GM23248 (cell line): ENCODE data around the gene MAN1B1.

Experiments used
- EZH2 ChIP-seq: fragments of 200-600 bp; sonication (generic); IDR thresholded peaks from 2 replicates; pipeline ENCODE4 v1.6.1; 2018; ENCODE audit warnings: antibody characterized with exemption, mild to moderate bottlenecking; ENCODE audit not compliant: insufficient read depth, poor library complexity, severe bottlenecking
- EZH2phosphoT487 ChIP-seq: fragments of 200-600 bp; sonication (generic); IDR thresholded peaks from 2 replicates; pipeline ENCODE4 v1.6.1; 2018; ENCODE audit warnings: antibody characterized with exemption, moderate library complexity, mild to moderate bottlenecking, low read depth; ENCODE audit not compliant: insufficient read depth

- no peak for TF ChIP-seq EZH2
- no peak for TF ChIP-seq EZH2phosphoT487
These were observed 54.4 kb downstream of the MAN1B1 start for GRCh38 chr9:137141050-137141810.
